GM18873 (cell line): ENCODE measurements around the gene ATP1B3.
"Not testable (repeated sequence)": the region's sequence is repeated elsewhere in the genome, so short reads cannot be mapped to it uniquely, and the experiment has no call there.

ENCODE experiments used
- ATAC-seq: cut with Tn5 transposase; IDR thresholded peaks from one replicate; pipeline ENCODE4 v1.9.1; 2021; ENCODE audit warnings: mild to moderate bottlenecking, moderate library complexity, moderate number of reproducible peaks; ENCODE audit not compliant: unreplicated experiment, low FRiP score

ATP1B3 gene

DNA sequence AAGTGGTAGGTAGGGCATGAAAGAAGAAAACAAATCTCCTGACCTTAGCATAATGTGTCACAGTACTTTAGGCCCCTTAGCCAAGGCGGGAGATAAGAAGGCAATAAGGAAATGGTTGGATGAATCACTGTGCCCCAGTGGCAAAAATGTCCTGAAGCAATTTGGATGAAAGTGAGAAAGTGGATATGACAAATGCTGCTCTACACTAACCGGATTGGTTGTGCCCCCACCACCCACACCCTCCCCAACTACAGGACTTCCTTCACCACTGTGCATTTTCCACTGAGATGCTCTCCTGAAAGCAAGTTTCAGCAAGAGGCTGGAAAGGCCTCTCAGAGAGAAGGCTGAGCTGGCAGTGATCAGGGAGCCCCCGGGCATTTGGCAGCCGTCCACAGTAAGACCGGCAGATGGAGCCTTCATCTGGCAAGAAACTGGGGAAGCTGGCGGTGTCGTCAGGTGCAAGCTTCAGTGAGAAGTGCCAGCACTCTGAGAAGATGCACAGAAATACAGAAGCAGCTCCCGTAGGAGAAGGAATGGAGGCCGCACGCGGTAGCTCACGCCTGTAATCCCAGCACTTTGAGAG lies 63.8 kb downstream of the ATP1B3 start:
- ATAC-seq = no peak

DNA sequence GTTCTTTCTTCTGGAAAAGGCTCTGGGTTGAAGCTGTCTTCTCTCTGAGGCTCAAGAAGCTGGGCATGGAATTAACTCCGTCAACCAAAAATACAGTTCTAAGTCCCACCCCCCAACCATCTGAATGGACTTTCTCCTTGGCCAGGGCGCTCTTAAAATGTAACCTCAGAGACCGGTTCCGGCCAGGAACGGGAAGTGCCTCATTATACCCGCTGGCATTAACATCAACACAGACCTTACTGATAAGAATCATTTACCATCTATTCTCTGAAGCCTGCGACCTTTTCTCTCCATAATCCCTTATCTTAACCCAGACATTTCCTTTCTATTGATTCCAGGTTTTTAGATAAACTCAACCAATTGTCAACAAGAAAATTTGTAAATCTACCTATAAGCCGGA lies 64.7 kb downstream of the ATP1B3 start:
- no peak for ATAC-seq

DNA sequence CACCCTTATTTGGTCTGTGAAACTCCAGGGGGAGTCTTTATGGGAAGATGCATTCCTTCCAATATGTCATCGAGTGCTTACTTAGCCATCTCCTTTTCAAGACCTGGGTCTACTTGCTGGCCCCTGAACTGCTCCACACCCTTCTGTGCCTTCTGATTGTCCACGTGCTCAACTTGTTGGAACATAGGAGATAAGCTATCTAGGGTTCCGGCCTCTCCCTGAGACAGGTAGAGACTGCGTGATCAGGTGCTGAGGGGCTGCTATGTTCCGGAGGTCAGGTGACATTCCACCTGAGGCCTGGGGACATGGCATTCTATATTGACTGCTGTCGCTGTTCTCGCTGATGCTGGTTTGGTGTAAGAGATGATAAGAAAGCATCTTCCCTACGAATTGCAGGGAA lies 65.6 kb downstream of the ATP1B3 start:
- no peak for ATAC-seq

DNA sequence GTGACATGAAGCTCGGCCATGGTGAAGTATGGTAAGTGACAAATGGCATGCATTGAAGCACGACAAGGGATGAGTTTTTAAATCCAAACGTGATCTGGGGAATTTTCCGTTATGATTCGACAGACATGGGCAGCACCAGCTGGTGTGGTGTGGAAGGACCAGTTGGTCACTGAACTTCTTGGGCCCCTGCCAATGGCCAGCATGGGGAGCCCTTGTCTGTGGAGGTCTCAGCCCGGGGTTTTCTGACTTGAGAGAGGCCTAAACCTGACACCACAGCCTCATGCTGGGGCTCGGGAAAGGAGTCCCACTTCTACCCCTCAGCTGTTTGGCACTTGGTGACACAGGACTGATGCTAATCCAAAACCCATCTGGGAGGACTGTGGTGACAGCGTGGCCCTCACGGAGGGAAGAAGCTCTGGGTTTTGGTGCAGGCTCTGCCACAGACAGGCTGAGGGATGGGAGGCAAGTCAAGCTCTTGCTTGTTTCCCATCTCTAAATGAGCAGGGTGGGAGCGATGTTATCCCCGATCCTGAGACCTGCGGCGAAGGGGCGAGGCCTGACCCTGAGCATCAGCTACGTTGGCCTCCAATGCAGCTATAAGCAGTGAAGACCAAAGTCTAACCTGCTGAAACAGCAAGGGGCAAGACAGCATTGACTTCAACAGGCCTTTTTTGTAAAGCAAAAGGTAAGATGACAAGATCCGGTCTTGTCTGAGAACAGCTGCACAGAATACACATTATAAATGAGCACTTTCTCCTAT lies 69.5 kb downstream of the ATP1B3 start:
- ATAC-seq = no peak

DNA sequence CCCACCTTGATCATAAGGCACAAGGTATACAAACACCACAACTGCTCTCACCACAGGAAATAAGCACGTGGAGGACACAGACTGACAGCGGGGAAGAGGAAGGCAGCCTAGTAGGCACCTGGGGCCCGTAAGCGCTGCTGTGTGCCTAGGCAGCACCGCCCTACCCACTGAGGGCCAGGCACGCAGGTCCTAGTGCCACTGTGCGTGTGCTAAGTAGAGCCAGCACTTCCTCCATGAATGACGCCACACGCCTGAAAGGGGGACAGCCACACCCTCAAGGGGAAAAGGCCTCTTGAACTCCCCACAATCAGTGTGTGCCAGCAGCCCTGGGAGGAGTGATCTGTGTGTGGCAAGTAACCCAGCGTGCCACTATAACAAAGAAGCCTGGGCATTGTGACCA lies 73.0 kb downstream of the ATP1B3 start:
- ATAC-seq = no peak

DNA sequence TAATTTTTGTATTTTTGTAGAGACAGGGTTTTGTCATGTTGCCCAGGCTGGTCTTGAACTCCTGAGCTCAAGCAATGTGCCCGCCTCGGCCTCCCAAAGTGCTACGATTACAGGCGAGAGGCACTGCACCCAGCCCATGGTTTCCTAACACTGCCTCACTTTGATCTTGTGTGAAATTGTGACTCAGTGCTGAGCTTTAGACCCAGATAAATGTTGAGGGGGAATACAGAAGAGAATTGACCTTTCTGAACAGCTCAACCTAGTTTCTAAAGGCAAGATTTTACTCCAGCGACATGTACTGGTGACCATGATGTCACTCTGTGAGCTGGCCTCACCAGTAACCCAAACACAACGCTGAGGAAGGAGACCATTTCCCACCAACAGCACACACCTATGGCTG lies 73.5 kb downstream of the ATP1B3 start:
- no peak for ATAC-seq

DNA sequence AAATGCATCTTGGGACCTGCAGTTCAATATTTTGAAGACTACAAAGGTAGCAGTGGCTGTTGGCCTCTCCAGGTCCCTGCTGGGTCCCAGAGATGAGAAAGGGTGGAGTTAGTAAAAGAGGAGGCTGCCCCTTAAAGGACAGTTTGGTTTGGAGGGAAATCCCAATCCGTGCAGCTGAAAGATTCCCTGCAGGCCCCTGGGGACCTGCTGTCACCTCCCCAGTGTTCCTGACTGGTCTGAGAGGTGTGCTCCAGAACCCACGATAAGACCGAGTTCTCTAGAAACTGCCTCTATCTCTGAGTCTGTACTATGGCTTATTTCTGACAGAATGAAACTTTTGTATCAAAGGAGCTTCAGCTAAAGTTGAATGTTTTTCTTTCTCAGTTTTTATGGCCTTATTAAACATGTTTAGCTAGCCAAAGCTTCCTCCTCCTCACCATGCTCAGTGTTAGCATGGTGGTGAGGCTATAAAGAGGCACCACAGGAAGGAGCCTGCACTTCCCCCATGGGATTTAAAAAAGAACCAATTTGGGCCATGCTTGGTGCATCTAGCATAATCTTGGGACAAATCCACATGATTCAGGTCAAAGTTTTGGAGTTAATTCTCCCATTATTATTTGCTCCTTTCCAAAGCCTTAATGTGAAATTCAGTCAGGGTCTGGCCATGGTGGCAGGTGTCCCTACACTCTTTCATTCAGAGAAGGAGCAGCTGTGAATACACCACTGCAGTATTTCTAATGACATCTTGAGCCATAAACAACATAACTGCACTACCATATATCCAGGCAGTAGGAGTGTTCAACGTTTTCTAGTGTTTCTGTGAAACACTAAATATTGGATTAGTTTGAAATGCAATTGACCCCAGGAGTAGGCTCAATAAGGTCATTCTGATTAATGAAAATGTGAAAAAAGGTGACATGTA lies 74.4 kb downstream of the ATP1B3 start:
- ATAC-seq = no peak

DNA sequence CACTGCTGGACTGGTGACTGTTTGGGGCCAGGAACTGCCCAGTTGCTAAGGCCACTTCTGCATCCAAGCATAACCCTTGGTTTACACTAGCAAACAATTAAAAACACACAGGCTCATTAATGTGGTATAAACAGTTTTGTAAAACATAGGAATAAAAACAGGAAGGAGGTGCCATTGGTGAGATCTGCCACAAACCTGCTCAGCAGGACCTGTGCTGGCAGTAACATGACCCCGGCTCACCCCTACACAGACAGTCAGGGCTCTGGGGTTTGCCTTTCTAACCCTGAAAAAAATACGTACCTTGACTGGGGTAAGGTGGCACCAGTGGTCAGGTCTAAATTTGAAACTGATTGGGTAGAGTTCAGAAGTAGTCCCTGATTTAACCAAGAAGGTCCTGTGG lies 76.2 kb downstream of the ATP1B3 start:
- ATAC-seq = no peak

DNA sequence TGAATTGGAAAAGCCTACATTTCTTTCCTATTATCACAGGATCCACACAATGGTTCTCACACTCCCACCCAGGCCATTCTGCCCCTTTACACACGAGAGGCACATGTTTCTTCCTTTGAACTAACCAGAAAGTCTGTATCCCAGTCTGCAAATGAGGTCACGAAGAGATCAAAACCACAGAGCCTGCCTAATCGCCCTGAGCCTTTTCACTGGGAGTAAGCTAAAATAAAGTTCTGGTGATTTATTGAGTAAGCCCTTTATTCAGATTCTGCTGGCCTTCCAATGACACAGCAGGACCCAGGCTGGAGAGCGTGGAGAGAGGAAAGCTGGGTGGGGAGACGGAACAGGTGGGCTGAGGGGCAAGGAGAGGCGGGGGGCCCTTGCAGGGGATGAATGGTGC lies 78.7 kb downstream of the ATP1B3 start:
- no peak for ATAC-seq

DNA sequence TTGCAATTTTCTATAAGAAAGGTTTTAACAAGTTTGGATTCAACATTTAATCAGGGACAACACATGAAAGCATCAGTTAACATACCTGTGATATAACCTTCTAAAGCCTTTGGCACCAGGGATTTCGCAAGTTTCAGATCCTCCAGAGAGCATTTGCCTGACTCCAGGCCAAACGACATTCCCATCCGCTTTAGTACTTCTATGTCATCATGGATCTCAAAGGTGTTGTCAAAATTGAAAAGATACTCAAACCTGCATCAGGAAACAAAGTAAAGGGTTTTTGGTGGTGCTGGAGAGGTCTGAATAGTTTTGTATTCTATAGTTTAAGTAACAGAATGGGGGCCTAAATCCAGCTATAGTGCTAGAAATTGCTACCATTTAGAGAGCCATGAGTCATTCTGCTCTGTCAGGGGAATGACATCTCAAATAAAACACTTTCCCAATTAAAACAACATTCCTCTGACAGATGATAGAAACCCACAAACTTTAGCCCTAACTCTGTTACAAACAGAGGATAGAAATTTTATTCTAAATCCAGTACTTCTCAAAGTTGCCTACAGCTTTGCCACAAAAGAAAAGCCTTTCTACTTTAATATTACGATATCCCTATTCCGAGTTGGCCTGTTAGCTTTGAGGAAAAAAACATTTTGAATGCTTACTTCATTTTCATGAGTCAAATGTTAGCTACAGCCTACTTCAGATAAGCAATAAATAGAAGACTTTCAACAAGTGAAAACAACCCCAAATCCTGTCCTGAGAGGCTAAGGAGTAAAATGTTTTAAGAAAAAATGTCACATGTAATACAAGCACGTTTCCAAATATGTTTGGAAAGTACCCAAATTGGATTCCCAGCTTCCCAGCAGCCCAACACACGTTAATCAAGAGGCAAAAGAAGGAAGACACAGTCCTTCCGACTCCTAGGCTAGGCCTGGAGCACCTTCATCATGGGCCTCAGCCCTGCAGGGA lies 83.4 kb downstream of the ATP1B3 start:
- no peak for ATAC-seq

DNA sequence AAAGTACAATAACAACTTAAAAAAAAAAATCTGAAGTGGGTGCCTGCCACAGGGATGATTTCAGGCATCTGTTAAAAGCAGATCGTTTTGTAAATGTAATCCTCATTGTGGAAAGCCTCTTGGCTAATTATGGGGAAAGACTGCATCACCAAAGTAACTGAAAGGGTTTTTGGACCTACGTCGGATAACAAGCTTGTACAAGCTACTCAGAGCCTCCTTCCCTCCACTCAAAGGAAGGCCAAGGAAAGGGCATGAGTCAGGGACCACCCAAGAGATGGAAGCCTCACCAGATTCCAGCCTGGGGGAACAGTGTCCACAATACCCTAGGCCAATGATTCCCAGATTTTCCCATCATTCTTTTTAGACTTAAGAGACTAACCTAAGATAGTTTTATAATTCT lies 84.3 kb downstream of the ATP1B3 start:
- no peak for ATAC-seq

DNA sequence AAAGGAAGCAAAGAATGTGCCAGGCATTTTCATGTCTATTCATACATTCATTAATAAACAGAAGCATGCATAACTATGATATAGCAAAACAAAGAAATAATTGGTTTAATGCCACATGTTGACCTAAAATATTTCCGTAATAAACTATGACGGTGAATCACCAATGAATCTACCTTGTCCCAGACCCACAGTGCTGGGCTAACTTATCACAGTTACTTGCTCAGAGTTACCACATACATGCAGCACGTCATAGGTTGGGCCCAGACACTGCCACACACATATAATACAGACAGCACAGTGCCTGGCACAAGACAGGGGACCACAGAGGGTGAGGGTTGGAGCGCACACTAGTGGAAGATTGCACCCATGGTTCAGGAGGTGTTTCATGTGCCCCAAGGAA lies 86.9 kb downstream of the ATP1B3 start:
- no peak for ATAC-seq

DNA sequence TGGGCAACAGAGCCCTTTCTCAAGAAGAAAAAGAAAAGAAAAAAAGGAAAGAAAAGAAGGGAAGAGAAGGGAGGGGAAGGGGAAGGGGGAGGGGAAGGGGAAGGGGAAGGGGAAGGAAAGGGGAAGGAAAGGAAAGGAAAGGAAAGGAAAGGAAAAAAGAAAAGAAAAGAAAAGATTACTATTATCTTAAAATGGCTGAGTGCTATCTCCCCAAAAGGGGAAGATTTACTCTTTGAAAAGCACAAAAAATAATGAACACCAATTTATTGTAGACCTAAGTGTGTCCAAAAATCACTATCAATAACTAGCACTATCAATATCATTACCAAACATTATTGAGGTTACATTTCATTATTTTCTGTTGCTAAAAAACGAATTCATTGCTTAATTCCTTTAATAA lies 89.0 kb downstream of the ATP1B3 start:
- ATAC-seq = no peak

DNA sequence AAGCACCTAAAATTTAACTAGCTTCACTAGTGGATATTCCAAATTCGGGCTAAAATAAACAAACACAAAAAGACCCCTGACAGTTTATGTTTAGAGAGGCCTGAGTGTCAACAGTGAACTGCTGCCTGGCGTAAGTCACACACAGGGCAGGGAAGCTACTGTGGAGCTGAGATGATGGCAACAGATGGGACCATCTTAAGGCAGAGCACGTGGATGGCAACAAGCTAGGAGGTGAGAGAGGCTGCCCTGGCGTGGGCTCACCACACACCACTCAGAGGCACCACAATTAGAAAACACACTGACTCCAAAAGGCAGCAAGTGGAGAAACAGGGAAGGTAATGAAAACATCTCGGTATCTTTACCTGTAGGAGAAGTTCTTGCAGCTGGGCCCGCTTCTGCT lies 93.3 kb downstream of the ATP1B3 start:
- no peak for ATAC-seq

DNA sequence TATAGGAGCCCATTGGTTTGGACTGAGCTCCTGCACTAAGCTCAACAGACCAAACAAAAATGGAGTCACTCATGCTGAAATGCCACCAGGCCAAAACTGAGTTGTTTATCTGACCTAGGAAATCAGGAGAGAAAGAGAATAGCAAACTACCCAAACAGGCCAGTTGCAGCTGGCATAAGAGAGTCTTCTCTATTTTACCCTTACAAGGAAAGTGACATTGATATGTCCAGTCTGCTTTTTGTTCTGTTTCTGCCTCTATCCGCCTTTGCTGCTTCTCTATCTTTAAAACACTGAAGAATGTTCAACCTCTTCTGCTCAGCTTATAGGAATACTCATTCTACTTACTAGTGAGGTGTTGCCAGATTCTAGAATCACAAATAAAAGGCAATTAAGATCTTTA lies 95.1 kb downstream of the ATP1B3 start:
- ATAC-seq = no peak

DNA sequence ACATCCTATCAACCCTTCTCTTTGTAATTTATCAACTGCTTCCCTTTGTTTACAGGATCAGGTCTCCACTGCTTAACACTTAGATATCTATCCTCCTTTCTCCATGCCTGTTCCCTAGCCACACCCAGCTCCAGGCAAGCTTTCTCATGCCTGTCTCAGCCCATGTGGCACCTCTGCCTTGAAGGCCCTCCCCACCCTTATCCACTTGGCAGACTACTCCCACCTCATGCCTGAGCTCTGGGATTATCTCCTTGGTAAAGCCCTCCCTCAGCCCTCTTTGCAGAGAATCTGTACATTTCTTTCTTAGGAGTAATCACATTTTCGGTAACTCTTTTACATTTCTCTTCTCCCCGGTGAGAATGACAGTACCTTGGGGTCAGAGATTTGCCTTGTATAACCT lies 96.0 kb downstream of the ATP1B3 start:
- no peak for ATAC-seq

DNA sequence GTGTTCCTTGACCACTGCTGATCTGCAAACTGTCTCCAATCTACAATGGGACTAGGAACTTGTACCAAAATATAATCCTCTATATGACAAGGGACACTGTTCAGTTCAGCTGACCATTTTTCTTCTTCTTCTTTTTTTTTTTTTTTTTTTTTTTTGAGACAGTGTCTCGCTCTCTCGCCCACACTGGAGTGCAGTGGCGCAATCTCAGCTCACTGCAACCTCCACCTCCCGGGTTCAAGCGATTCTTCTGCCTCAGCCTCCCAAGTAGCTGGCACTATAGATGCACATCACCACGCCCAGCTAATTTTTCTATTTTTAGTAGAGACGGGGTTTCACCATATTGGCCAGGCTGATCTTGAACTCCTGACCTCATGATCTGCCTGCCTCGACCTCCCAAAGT lies 98.3 kb downstream of the ATP1B3 start:
- not testable (repeated sequence) for ATAC-seq
